A549 (cell line): ENCODE measurements around the gene KRTAP12-1.

Experiments
- EP300 ChIP-seq, 2 experiments: fragments of >200 bp; sonication (Bioruptor Twin); formaldehyde crosslinking; IDR thresholded peaks; 2 replicates in 1 of 2; 3 replicates in 1 of 2; pipeline ENCODE4 v1.6.1; 2016 to 2017
- HDAC2 ChIP-seq: fragments of 200-600 bp; sonication (generic); IDR thresholded peaks from 2 replicates; pipeline ENCODE4 v1.6.1; 2016
- HES2 ChIP-seq: fragments of >200 bp; sonication (Bioruptor Twin); formaldehyde crosslinking; IDR thresholded peaks from 2 replicates; pipeline ENCODE4 v1.6.1; 2016
- JUNB ChIP-seq: fragments of >200 bp; sonication (Bioruptor Twin); formaldehyde crosslinking; IDR thresholded peaks from 2 replicates; pipeline ENCODE4 v1.6.1; 2016
- KDM1A ChIP-seq: fragments of 200-600 bp; sonication (generic); IDR thresholded peaks from 2 replicates; pipeline ENCODE4 v1.6.1; 2016; ENCODE audit warnings: low read depth, mild to moderate bottlenecking
- KDM5A ChIP-seq: fragments of 200-600 bp; sonication (generic); IDR thresholded peaks from 2 replicates; pipeline ENCODE4 v1.6.1; 2016; ENCODE audit warnings: antibody characterized with exemption, mild to moderate bottlenecking
- MAX ChIP-seq: IDR thresholded peaks from 2 replicates; pipeline ENCODE4 v1.6.1; 2012
- POLR2A ChIP-seq: IDR thresholded peaks from 2 replicates; pipeline ENCODE4 v1.6.1; 2012; ENCODE audit warnings: mild to moderate bottlenecking, low read length
- POLR2AphosphoS2 ChIP-seq: conservative IDR thresholded peaks from 2 replicates; pipeline ENCODE4 v1.6.1; 2012; ENCODE audit warnings: low read length, improper control_type of control experiment, inconsistent platforms
- RFX5 ChIP-seq: fragments of 450-650 bp; IDR thresholded peaks from 2 replicates; pipeline ENCODE4 v1.7.1; 2014; ENCODE audit warnings: antibody characterized with exemption, mild to moderate bottlenecking, moderate library complexity
- TP53 ChIP-seq: fragments of 250-450 bp; sonication (Bioruptor Pico); IDR thresholded peaks from 2 replicates; pipeline ENCODE4 v1.5.0; 2021; ENCODE audit warnings: mild to moderate bottlenecking, moderate library complexity
- TF ChIP-seq, protein P1 (sequence below): fragments of >200 bp; sonication (Bioruptor Twin); formaldehyde crosslinking; IDR thresholded peaks from 3 replicates; pipeline ENCODE4 v1.5.1; 2016
- TF ChIP-seq, protein P2 (sequence below): IDR thresholded peaks from 2 replicates; pipeline ENCODE4 v1.6.1; 2012; ENCODE audit warnings: low read depth, borderline replicate concordance

GRCh38 chr21:44639331-44639655 lies 42.7 kb downstream of the KRTAP12-1 start:
- TF ChIP-seq TP53 (CRISPR knock-in tag) = no peak
- no peak for TF ChIP-seq EP300 (IDR thresholded peaks at IDR 0.05)
- TF ChIP-seq, protein P1, sequence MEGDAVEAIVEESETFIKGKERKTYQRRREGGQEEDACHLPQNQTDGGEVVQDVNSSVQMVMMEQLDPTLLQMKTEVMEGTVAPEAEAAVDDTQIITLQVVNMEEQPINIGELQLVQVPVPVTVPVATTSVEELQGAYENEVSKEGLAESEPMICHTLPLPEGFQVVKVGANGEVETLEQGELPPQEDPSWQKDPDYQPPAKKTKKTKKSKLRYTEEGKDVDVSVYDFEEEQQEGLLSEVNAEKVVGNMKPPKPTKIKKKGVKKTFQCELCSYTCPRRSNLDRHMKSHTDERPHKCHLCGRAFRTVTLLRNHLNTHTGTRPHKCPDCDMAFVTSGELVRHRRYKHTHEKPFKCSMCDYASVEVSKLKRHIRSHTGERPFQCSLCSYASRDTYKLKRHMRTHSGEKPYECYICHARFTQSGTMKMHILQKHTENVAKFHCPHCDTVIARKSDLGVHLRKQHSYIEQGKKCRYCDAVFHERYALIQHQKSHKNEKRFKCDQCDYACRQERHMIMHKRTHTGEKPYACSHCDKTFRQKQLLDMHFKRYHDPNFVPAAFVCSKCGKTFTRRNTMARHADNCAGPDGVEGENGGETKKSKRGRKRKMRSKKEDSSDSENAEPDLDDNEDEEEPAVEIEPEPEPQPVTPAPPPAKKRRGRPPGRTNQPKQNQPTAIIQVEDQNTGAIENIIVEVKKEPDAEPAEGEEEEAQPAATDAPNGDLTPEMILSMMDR = no peak
- TF ChIP-seq JUNB = no peak
- no peak for TF ChIP-seq KDM1A
- TF ChIP-seq POLR2AphosphoS2 = no peak
- TF ChIP-seq, protein P2, sequence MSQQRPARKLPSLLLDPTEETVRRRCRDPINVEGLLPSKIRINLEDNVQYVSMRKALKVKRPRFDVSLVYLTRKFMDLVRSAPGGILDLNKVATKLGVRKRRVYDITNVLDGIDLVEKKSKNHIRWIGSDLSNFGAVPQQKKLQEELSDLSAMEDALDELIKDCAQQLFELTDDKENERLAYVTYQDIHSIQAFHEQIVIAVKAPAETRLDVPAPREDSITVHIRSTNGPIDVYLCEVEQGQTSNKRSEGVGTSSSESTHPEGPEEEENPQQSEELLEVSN = no peak
- no peak for TF ChIP-seq HDAC2
- TF ChIP-seq POLR2A = no peak
- TF ChIP-seq RFX5 = no peak
- TF ChIP-seq HES2 = no peak
- TF ChIP-seq KDM5A = no peak
- no peak for TF ChIP-seq MAX
